Tibial artery (tissue), 4 donors: ENCODE measurements around the gene HPSE.
A peak's percentile ranks its signal among the peaks of the same experiment; 100 is the strongest.

Experiments
- DNase-seq, 2 donors: peaks; one replicate each; pipeline ENCODE4 v3.0.0-alpha.2; 2019
- H3K27ac ChIP-seq, 2 donors: fragments of 200-600 bp; sonication (generic) in 1 of 2; 1 replicate in 1 of 2; 2 replicates in 1 of 2; pipeline ENCODE4 v1.5.1; 2018 to 2019; ENCODE audit warnings: mild to moderate bottlenecking in 1 of 2
- H3K27me3 ChIP-seq, 2 donors: fragments of 200-600 bp; sonication (generic) in 1 of 2; one replicate each; pipeline versions ENCODE4 v1.5.1 to v1.6.0; 2016 to 2019
- H3K36me3 ChIP-seq, 3 donors: fragments of 200-600 bp; sonication (generic) in 2 of 3; one replicate each; pipeline ENCODE4 v1.5.1; 2016 to 2019; ENCODE audit warnings: mild to moderate bottlenecking in 2 of 3
- H3K4me1 ChIP-seq, 4 donors: fragments of 200-600 bp; sonication (generic) in 2 of 4; 1 replicate in 3 of 4; 2 replicates in 1 of 4; pipeline ENCODE4 v1.5.1; 2016 to 2019
- H3K4me3 ChIP-seq, 2 donors: fragments of 200-600 bp; sonication (generic) in 1 of 2; 1 replicate in 1 of 2; 2 replicates in 1 of 2; pipeline ENCODE4 v1.5.1; 2018 to 2019; ENCODE audit warnings: mild to moderate bottlenecking in 2 of 2
- H3K9me3 ChIP-seq, 3 donors: fragments of 200-600 bp; sonication (generic) in 1 of 3; one replicate each; pipeline ENCODE4 v1.5.1; 2016 to 2019
- intact Hi-C: fragments of 100-400 bp; cut with DNase I; formaldehyde crosslinking; loops from one replicate; pipeline ENCODE4 v1.15.0; 2023; ENCODE audit warnings: low total_unique reads
- TF ChIP-seq, protein P1 (sequence below), 2 experiments: fragments of 200-600 bp in 1 of 2; fragments of 450-650 bp in 1 of 2; IDR thresholded peaks; one replicate each; pipeline ENCODE4 v1.5.1; 2017 to 2019; ENCODE audit warnings: antibody characterized with exemption in 2 of 2, mild to moderate bottlenecking in 1 of 2, moderate library complexity in 1 of 2

Gene HPSE

DNA sequence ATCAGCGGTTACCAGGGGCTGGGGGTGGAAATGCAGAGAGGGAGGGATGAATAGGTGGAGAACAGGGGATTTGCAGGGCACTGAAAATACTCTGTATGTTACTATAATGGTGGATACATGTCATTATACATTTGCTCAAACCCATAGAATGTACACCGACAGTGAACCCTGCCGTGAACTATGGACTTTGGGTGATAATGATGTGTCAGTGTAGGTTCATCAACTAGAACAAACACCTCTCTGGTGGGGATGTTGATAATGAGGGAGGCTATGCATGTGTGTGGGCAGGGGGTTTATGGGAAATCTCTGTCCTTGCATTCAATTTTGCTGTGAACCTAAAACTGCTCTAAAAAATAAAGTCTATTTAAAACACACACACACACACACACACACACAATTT lies 11.5 kb downstream of the HPSE start:
- TF ChIP-seq, protein P1, sequence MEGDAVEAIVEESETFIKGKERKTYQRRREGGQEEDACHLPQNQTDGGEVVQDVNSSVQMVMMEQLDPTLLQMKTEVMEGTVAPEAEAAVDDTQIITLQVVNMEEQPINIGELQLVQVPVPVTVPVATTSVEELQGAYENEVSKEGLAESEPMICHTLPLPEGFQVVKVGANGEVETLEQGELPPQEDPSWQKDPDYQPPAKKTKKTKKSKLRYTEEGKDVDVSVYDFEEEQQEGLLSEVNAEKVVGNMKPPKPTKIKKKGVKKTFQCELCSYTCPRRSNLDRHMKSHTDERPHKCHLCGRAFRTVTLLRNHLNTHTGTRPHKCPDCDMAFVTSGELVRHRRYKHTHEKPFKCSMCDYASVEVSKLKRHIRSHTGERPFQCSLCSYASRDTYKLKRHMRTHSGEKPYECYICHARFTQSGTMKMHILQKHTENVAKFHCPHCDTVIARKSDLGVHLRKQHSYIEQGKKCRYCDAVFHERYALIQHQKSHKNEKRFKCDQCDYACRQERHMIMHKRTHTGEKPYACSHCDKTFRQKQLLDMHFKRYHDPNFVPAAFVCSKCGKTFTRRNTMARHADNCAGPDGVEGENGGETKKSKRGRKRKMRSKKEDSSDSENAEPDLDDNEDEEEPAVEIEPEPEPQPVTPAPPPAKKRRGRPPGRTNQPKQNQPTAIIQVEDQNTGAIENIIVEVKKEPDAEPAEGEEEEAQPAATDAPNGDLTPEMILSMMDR (IDR thresholded peaks at IDR 0.05): no peak
- no peak for DNase-seq
- H3K27me3 ChIP-seq: no peaks in the 10 kb centered on the region
- intact Hi-C loops: no loop called here
- H3K9me3 ChIP-seq: no peaks in the 10 kb centered on the region
- no peak overlapping the region for H3K27ac ChIP-seq
- H3K36me3 ChIP-seq: no peaks in the 10 kb centered on the region
- no peaks in the 10 kb centered on the region for H3K4me1 ChIP-seq
- H3K4me3 ChIP-seq: no peak overlapping the region

DNA sequence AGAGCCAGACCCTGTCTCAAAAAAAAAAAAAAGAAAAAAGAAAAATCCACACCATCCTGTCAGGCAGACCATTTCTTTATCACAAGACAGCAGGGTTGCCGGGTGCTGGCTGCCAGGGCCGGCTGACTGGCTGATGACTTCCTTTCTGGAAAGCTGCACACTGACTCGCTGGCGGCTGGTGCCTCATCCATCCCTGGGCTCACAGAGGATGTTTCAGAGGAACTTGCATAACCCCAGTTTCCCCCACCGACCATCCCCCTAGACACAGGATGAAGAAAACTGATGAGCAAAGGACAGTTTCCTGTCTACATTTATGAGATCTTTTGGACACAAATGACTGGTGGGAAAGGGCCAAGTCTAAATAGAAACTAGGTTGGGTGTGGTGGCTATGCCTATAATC lies 14.1 kb downstream of the HPSE start:
- Histone ChIP-seq H3K36me3 (no peaks in the 10 kb centered on the region), H3K4me1 (no peaks in the 10 kb centered on the region), H3K27me3 (no peaks in the 10 kb centered on the region), H3K9me3 (no peaks in the 10 kb centered on the region), H3K4me3 (no peak overlapping the region), H3K27ac (no peak overlapping the region)
- peak; percentile 74 to 81 for DNase-seq
- intact Hi-C loops: no loop called here
- TF ChIP-seq, protein P1 (IDR thresholded peaks at IDR 0.05): no peak

DNA sequence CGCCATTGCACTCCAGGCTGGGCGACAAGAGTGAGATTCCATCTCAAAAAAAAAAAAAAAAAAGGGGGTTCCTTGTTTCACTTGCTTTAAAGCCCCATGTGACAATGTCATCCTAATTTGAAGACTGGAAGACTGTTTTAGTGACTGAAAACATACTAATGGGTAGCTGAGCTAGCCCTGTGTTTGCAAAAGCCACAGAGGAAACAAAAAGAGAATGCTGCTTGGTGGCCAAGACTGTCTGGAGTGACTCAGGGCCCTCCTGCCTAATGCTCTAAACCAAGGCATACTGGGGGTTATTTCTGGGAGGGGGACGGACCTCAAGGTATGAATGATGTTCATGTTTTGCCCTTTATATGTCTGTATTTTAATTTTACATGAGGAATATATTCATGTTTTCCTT lies 16.0 kb downstream of the HPSE start:
- no peak overlapping the region for H3K4me3 ChIP-seq

GRCh38 chr4:83317671-83318070 lies 17.0 kb downstream of the HPSE start:
- Histone ChIP-seq H3K36me3 (no peaks in the 10 kb centered on the region), H3K27ac (no peak overlapping the region), H3K27me3 (no peaks in the 10 kb centered on the region), H3K9me3 (no peaks in the 10 kb centered on the region), H3K4me1 (no peaks in the 10 kb centered on the region), H3K4me3 (no peak overlapping the region)
- intact Hi-C loops: no loop called here
- DNase-seq: no peak
- TF ChIP-seq, protein P1 (IDR thresholded peaks at IDR 0.05): no peak

More for the DNA sequence above, 16.0 kb downstream of the HPSE start:
- intact Hi-C loops: no loop called here
- Histone ChIP-seq H3K27ac (no peak overlapping the region), H3K4me1 (no peaks in the 10 kb centered on the region), H3K36me3 (no peaks in the 10 kb centered on the region), H3K9me3 (no peaks in the 10 kb centered on the region), H3K27me3 (no peaks in the 10 kb centered on the region)
- DNase-seq: no peak
- TF ChIP-seq, protein P1 (IDR thresholded peaks at IDR 0.05): no peak

DNA sequence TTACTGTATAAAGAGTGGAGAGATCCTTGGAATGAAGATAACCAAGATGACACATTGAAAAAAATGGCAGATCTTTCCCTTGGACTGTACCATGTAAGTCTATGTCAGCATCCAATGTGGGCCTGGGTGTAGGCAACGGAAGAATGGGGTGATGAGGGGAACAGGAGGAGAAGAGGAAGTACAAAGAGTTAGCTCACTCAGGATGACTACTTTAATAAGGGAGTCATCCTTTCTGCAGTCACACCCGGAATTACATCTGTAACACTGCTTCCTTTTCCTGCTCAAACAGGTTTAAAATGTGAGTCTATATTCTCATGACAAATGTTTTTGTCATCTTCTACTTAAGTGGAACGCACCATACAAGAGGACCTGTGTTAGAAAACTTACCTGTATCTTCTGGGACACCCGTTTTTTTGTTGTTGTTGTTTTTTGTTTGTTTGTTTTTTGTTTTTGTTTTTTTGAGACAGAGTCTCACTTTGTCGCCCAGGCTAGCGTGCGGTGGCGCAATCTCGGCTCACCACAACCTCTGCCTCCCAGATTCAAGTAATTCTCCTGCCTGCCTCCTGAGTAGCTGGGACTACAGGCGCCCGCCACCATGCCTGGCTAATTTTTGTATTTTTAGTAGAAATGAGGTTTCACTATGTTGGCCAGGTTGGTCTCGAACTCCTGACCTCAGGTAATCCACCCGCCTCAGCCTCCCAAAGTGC lies 18.0 kb downstream of the HPSE start:
- H3K27me3 ChIP-seq: no peaks in the 10 kb centered on the region
- no peak overlapping the region for H3K27ac ChIP-seq
- H3K4me1 ChIP-seq: no peaks in the 10 kb centered on the region
- intact Hi-C loops: no loop called here
- no peak overlapping the region for H3K4me3 ChIP-seq
- TF ChIP-seq, protein P1 (IDR thresholded peaks at IDR 0.05): no peak
- no peak for DNase-seq
- H3K36me3 ChIP-seq: no peaks in the 10 kb centered on the region
- no peaks in the 10 kb centered on the region for H3K9me3 ChIP-seq
